ENCODE results near the gene ASTN2.

Gene ASTN2

DNA sequence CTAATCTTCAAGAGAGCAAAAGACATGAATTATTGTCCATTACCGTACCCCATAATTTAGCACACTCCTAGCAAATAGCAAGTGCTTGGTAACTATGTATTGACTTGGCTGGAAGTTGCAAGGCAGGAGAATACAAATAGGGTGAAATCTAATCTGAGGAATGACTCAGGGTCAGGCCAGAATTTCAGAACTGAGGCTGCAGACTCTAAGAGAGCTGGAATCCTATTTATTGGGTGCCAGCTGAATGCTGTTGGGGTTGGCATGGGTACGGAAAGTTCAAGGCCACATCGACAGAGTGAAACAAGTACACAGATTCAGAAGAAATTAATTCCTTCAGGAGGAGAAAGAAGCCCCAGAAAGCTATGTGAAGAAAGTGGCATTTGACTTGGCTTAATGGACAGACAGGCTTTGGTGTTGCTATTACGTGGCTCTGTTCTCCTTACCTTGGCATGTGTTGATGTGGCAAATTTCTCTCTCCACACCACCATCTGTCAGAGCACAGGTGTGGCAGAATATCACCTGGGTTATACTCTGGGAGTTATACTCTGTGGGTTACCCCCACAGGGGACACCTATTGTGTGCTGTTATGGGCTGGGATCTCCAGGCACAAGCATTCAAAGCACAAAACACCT, 20.9 kb upstream of the ASTN2 start:
- H3K27ac Mint-ChIP-seq (ENCODE audit: low read depth), result no peak overlapping the region
- no peaks in the 10 kb centered on the region for H3K4me1 Mint-ChIP-seq
- DNase-seq (ENCODE audit: low spot score in 2 of 2) (no peak), ATAC-seq (replicated peaks; ENCODE audit: extremely low read depth, poor library complexity, severe bottlenecking) (no peak)
- H3K9me3 Mint-ChIP-seq, result no peaks in the 10 kb centered on the region
- no peak overlapping the region for H3K4me3 Mint-ChIP-seq
- H3K27me3 Mint-ChIP-seq, result no peaks in the 10 kb centered on the region
- H3K36me3 Mint-ChIP-seq (ENCODE audit: insufficient read depth), result no peaks in the 10 kb centered on the region

DNA sequence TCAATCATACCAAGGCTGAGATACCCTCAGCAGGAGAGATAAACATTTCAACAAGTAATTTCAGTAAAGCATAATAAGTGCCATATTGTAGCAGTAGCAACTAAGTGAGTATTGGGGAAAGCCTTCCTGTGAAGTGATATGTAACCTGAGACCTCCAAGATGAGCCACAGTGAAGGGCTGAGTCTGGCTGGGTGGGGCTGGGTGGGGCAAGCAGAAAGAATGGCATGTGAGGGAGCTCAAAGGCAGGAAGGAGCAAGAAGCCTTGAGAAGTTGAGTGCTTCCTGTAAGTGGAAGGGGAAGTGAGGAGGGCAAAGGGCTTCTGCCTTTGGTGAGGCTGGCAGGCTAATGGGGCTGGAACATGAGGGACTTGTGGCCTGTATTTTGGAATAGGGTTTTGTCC, 19.7 kb upstream of the ASTN2 start:
- ATAC-seq (replicated peaks; ENCODE audit: extremely low read depth, poor library complexity, severe bottlenecking) (no peak), DNase-seq (ENCODE audit: low spot score in 2 of 2) (no peak)
- no peak overlapping the region for H3K4me3 Mint-ChIP-seq
- H3K27me3 Mint-ChIP-seq, result no peaks in the 10 kb centered on the region
- no peaks in the 10 kb centered on the region for H3K9me3 Mint-ChIP-seq
- H3K4me1 Mint-ChIP-seq, result no peaks in the 10 kb centered on the region
- H3K36me3 Mint-ChIP-seq (ENCODE audit: insufficient read depth), result no peaks in the 10 kb centered on the region
- H3K27ac Mint-ChIP-seq (ENCODE audit: low read depth), result no peak overlapping the region

DNA sequence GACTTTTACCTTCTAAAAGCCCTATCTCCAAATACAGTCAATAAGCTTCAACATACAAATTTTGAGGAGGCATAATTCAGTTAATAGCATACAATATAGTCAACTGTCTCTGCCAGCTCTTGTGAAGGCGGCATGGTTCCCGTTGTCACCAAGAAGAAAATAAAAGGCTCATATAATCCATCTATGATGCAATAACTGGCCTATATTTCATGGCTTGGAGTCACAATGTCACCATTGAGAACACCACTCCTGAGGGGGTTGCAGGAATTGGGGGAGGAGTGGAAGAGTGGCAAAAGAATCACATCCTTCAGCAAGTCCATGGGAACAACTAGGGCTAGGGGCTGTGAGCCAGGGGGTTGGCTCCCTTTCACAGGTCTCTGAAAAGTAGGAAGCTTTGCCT, 16.0 kb upstream of the ASTN2 start:
- Mint-ChIP-seq H3K4me3 (no peak overlapping the region), H3K27ac (ENCODE audit: low read depth) (no peak overlapping the region), H3K36me3 (ENCODE audit: insufficient read depth) (no peaks in the 10 kb centered on the region), H3K4me1 (no peaks in the 10 kb centered on the region), H3K9me3 (no peaks in the 10 kb centered on the region), H3K27me3 (no peaks in the 10 kb centered on the region)
- DNase-seq (ENCODE audit: low spot score in 2 of 2), result no peak
- ATAC-seq (replicated peaks; ENCODE audit: extremely low read depth, poor library complexity, severe bottlenecking), result no peak

DNA sequence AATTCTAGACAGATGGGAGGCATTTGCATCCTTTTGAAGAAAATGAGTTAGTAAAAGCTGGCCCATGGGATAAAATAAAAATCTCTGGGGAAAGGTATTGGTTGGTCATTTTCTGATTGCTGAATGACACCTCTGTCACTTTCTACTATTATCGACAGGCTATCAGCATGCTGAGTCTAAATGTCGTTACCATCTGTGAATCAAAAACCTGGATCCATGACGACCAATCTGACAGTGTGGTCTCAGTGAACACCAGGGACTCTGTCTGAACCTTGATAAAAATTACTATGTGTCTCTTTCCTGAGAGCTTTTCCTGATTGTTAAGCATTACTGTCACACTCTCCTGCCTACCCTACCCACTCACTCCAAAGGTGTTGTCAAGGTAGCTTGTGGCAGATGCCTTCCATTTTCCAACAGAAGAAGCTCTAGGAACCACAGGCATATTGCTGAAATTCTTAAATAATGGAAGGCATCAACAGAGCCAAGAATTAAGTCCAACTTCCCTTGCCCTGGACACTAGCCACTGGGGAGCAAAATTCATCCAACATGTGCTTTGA, 12.6 kb upstream of the ASTN2 start:
- no peaks in the 10 kb centered on the region for H3K27me3 Mint-ChIP-seq
- no peak overlapping the region for H3K27ac Mint-ChIP-seq (ENCODE audit: low read depth)
- no peaks in the 10 kb centered on the region for H3K9me3 Mint-ChIP-seq
- no peak overlapping the region for H3K4me3 Mint-ChIP-seq
- ATAC-seq (replicated peaks; ENCODE audit: extremely low read depth, poor library complexity, severe bottlenecking) (no peak), DNase-seq (ENCODE audit: low spot score in 2 of 2) (no peak)
- no peaks in the 10 kb centered on the region for H3K36me3 Mint-ChIP-seq (ENCODE audit: insufficient read depth)
- no peaks in the 10 kb centered on the region for H3K4me1 Mint-ChIP-seq

DNA sequence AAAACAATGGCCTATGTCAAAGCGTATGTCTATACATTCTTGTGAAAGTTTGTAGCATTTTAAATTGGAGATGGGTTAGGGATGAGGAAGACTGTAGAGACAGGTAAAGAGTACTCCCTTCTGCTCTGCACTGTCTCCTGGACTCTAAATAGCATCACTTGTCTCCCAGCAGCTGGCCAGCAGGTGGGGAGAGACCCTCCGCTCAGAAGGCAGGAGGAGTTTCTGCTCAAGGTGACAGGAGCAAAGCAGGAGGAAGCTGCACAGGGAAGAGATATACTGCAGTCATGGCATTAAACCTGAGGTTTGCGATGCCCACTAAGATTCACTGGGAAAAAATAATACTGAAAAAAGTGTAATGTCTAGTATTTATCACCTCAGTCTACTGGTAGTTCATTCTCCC, 10.7 kb upstream of the ASTN2 start:
- Mint-ChIP-seq H3K4me1 (no peaks in the 10 kb centered on the region), H3K4me3 (no peak overlapping the region), H3K36me3 (ENCODE audit: insufficient read depth) (no peaks in the 10 kb centered on the region), H3K27me3 (no peaks in the 10 kb centered on the region), H3K9me3 (no peaks in the 10 kb centered on the region), H3K27ac (ENCODE audit: low read depth) (no peak overlapping the region)
- ATAC-seq (replicated peaks; ENCODE audit: extremely low read depth, poor library complexity, severe bottlenecking), result no peak
- no peak for DNase-seq (ENCODE audit: low spot score in 2 of 2)

DNA sequence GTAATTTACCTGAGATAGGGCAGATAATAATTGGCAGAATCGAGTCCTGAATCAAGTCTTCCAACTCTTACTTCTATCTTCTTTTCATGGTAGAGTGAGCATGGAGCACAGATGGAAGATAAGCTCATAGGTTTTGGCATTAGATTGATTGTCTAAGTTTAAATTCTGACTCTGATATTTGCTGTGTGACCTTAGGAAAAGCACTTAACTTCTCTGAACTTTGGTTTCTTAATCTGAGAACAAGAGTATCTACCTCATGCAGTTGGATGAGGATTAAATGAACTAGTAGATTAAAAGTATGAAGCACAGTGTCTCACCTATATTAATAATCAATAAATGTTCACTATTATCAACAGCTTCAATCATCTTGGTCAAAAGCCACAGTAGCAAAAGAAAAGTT, 9.4 kb upstream of the ASTN2 start:
- no peaks in the 10 kb centered on the region for H3K9me3 Mint-ChIP-seq
- no peaks in the 10 kb centered on the region for H3K36me3 Mint-ChIP-seq (ENCODE audit: insufficient read depth)

DNA sequence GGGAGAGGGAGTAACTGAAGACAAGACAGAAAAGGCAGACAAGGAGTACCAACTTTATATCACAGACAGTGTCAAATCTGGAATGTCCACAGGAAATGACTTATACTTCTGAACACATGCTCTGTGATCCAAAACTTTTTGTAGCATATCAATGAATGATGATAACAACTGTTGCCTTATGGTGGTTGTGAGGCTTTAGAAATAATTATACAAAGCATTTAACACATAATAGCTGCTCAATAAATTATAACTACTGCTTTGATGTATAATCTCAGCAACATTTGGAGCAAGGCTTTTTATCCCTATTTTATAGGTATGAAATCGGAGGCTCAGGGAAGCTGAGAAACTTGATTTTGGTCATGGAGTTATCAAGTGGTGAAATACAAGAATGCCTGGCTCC, 3.3 kb upstream of the ASTN2 start:
- H3K27me3 Mint-ChIP-seq, result peaks cover 8% of the 10 kb centered on the region
- no peaks in the 10 kb centered on the region for H3K9me3 Mint-ChIP-seq
- H3K36me3 Mint-ChIP-seq (ENCODE audit: insufficient read depth), result no peaks in the 10 kb centered on the region
- DNase-seq (ENCODE audit: low spot score in 2 of 2), result no peak
- no peak overlapping the region for H3K4me3 Mint-ChIP-seq
- no peaks in the 10 kb centered on the region for H3K4me1 Mint-ChIP-seq
- H3K27ac Mint-ChIP-seq (ENCODE audit: low read depth), result no peak overlapping the region
- ATAC-seq (replicated peaks; ENCODE audit: extremely low read depth, poor library complexity, severe bottlenecking), result no peak

More for the DNA sequence above, 9.4 kb upstream of the ASTN2 start:
- no peak overlapping the region for H3K4me3 Mint-ChIP-seq
- H3K4me1 Mint-ChIP-seq, result no peaks in the 10 kb centered on the region
- H3K27ac Mint-ChIP-seq (ENCODE audit: low read depth), result no peak overlapping the region
- no peak for ATAC-seq (replicated peaks; ENCODE audit: extremely low read depth, poor library complexity, severe bottlenecking)
- no peaks in the 10 kb centered on the region for H3K27me3 Mint-ChIP-seq
- no peak for DNase-seq (ENCODE audit: low spot score in 2 of 2)

DNA sequence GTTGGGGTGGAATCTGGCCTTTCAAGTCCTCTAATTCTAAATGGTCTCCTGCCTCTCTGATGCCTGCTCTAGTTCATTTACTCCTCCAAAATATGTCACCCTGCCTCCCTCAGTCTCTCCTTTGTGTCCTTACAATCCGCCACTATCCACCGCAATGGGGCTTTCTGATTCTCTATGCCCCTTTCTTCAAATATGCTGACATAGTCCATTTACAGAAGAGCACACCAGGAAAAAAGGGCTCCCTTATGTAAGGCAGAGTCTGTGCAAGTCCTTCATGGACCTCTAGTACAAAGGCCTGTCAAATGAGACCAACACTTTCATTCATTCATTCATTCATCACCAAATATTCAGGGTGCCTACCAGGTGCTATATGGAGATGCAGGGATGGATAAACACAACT, 2.0 kb upstream of the ASTN2 start:
- Mint-ChIP-seq H3K4me3 (no peak overlapping the region), H3K36me3 (ENCODE audit: insufficient read depth) (peaks cover 3% of the 10 kb centered on the region), H3K9me3 (no peaks in the 10 kb centered on the region), H3K4me1 (no peaks in the 10 kb centered on the region), H3K27me3 (peaks cover 20% of the 10 kb centered on the region), H3K27ac (ENCODE audit: low read depth) (no peak overlapping the region)
- DNase-seq (ENCODE audit: low spot score in 2 of 2) (no peak), ATAC-seq (replicated peaks; ENCODE audit: extremely low read depth, poor library complexity, severe bottlenecking) (no peak)

DNA sequence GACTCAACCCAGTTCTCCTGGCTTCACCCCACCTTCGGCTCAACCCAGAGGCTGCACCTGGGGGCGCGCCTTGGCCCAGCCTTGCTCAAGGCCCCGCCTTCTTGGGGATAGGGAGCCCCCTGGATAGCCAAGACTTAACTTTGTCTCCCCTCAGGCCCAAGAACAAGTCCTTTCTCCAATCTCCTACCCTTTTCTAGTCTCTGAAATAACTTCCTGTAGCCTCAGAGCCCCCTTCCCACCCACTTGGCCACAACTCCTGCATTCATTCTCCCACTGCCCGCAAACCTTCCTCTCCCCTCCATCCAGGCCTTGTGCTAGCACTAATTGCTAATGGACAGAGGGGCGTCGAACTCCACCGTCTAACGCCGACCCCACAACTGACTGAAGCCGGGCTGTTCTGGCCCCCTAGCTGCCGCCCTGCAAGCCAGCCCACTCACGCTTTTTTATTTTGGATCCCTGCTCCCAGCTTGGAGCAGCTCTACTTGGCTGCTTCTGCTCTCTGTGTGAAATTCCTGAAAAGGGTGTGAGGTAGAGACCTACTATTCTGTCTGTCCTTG, 579 bp upstream of the ASTN2 start:
- DNase-seq (ENCODE audit: low spot score in 2 of 2) (no peak), ATAC-seq (replicated peaks; ENCODE audit: extremely low read depth, poor library complexity, severe bottlenecking) (no peak)
- no peak overlapping the region for H3K27ac Mint-ChIP-seq (ENCODE audit: low read depth)
- peaks cover 20% of the 10 kb centered on the region for H3K27me3 Mint-ChIP-seq
- H3K9me3 Mint-ChIP-seq, result no peaks in the 10 kb centered on the region
- H3K36me3 Mint-ChIP-seq (ENCODE audit: insufficient read depth), result peaks cover 3% of the 10 kb centered on the region
- H3K4me3 Mint-ChIP-seq, result no peak overlapping the region
- no peaks in the 10 kb centered on the region for H3K4me1 Mint-ChIP-seq

DNA sequence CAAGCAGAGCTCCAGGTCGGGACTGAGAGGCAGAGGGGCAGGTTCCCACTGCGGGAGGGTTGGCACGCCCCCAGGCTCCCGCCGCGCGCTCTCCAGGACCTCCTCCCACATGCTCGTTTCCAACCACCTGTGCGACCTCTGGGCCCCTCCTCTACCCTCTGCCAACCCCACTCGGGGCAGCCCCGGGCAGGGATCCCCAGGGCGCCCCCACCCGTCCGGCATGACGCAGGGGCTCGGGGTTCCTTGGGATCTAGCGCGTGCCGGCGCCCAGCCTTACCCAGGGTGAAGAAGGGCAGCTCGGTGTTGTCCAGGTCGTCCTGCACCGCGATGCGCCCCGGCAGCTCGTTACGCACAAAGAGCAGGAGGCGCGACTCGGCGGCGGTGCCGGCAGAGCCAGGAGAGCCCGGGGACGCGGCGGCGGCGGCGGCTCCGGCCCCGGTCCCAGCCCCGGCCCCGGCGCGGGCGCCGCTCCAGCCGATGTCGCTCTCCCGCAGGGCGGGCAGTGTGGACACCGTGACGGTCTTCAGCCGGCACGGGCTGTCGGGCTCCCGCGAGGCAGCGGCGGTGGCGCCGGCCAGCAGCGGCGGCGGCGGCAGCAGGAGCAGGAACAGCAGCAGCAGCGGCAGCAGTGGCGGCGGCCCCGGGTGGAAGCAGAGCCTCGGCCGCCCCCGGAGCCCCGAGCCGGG, 494 bp downstream of the ASTN2 start:
- peaks cover 27% of the 10 kb centered on the region for H3K27me3 Mint-ChIP-seq
- H3K4me1 Mint-ChIP-seq, result no peaks in the 10 kb centered on the region
- H3K27ac Mint-ChIP-seq (ENCODE audit: low read depth), result no peak overlapping the region
- H3K36me3 Mint-ChIP-seq (ENCODE audit: insufficient read depth), result peaks cover 3% of the 10 kb centered on the region
- DNase-seq (ENCODE audit: low spot score in 2 of 2), result no peak
- no peak for ATAC-seq (replicated peaks; ENCODE audit: extremely low read depth, poor library complexity, severe bottlenecking)
- H3K4me3 Mint-ChIP-seq, result no peak overlapping the region
- H3K9me3 Mint-ChIP-seq, result peaks cover 6% of the 10 kb centered on the region

DNA sequence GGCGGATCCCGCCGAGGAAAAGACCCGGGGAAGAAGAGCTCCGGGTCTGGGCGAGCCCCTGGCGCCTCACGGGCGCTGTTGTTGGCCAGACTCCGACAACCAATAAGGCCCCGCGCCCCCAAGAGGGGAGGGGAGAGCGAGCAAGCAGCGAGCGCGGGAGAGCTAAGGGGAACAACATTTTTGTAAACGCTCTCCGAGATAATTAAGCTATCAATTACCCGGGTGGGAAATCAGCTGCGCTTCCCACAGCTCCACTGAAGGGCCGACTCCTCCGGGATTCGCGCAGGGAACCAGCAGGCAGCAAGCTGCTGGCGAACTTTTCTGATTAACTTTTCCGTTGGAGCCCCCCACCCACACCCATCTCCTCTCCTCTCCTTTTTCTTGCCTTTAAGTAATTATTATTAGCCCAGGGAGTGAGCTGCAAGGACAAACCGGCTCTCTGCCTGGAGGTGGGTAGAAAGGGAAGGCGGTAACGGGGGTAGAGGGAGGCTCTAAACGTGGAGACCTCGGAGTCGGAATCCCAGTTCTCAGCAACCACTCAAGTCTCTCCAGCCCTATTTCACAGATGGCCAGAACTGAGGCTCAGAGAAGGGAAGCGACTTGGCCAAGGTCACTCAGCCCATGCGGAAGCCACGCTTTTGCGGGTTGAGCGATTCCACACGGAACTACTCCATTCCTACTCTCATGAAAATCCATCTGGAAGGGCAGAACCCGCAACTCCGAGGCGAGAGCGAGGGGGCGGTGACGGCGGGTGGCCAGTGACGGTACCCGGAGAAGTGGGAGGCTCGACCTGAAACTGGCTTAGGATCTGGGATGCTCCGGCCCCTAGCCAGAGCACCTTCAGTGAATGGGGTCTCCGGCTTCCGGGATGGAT, 1.3 kb downstream of the ASTN2 start:
- Mint-ChIP-seq H3K36me3 (ENCODE audit: insufficient read depth) (peaks cover 3% of the 10 kb centered on the region), H3K27ac (ENCODE audit: low read depth) (no peak overlapping the region), H3K9me3 (peaks cover 6% of the 10 kb centered on the region), H3K27me3 (peaks cover 27% of the 10 kb centered on the region), H3K4me3 (no peak overlapping the region), H3K4me1 (no peaks in the 10 kb centered on the region)
- DNase-seq (ENCODE audit: low spot score in 2 of 2) (no peak), ATAC-seq (replicated peaks; ENCODE audit: extremely low read depth, poor library complexity, severe bottlenecking) (no peak)

DNA sequence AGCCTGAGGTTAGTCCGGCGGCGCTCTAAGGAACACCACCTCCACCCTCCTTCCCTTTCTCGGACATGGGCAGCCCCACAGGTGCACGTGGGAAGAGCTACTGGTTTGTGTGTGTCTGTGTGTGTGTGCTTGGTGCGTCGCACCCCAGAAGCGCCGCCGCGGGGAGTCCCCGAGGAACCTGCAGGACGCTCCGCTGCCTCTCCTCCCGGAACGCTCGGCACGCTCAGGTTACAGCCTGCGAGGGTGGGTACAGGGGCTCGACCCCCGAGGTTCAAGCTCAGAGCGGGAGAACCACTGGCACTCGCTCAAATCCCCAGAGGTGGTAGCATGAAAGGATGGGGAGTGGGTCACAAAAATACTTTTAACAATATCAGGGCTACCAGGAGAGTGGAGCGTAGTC, 2.0 kb downstream of the ASTN2 start:
- DNase-seq (ENCODE audit: low spot score in 2 of 2) (no peak), ATAC-seq (replicated peaks; ENCODE audit: extremely low read depth, poor library complexity, severe bottlenecking) (no peak)
- Mint-ChIP-seq H3K9me3 (peaks cover 6% of the 10 kb centered on the region), H3K4me3 (no peak overlapping the region), H3K36me3 (ENCODE audit: insufficient read depth) (peaks cover 3% of the 10 kb centered on the region), H3K27ac (ENCODE audit: low read depth) (no peak overlapping the region), H3K4me1 (no peaks in the 10 kb centered on the region), H3K27me3 (peaks cover 27% of the 10 kb centered on the region)

Measured in central memory CD8-positive, alpha-beta T cell (primary cell).